Keratinocyte (primary cell): Measurements from ENCODE around the gene SERINC5. TPM values are rescaled to one million over a fixed set of nuclear protein-coding genes. Genes with fewer than 3 reads are reported as not detected.

Experiments used
- DNase-seq: peaks from one replicate; pipeline ENCODE4 v3.0.0-alpha.2; 2011; ENCODE audit warnings: low read depth, missing footprints, low spot score
- FAIRE-seq: peaks from 2 replicates; lab custom pipeline; 2011; peaks lifted over from hg19 to GRCh38; lab: Jason Lieb, UNC
- H2AFZ ChIP-seq: 2 replicates; pipeline ENCODE4 v1.6.0; 2012; ENCODE audit warnings: low read length, control low read depth, inconsistent platforms; ENCODE audit not compliant: control insufficient read depth
- H3K27ac ChIP-seq: 2 replicates; pipeline ENCODE4 v1.5.1; 2011; ENCODE audit warnings: low read length; ENCODE audit not compliant: control insufficient read depth, insufficient read depth
- H3K27me3 ChIP-seq: 3 replicates; pipeline ENCODE4 v1.6.0; 2011; ENCODE audit warnings: low read length; ENCODE audit not compliant: control insufficient read depth, insufficient read depth; ENCODE audit errors: extremely low read depth
- H3K36me3 ChIP-seq, 2 experiments: 2 replicates in 1 of 2; 3 replicates in 1 of 2; pipeline ENCODE4 v1.5.1; 2011; ENCODE audit warnings: low read length in 2 of 2, mild to moderate bottlenecking in 1 of 2; ENCODE audit not compliant: control insufficient read depth in 2 of 2, insufficient read depth in 2 of 2; ENCODE audit errors: extremely low read depth in 1 of 2
- H3K4me1 ChIP-seq: 3 replicates; pipeline ENCODE4 v1.5.1; 2011; ENCODE audit warnings: low read length; ENCODE audit not compliant: control insufficient read depth, insufficient read depth; ENCODE audit errors: extremely low read depth
- H3K4me2 ChIP-seq: 3 replicates; pipeline ENCODE4 v1.6.0; 2011; ENCODE audit warnings: low read depth, low read length; ENCODE audit not compliant: control insufficient read depth, insufficient read depth; ENCODE audit errors: extremely low read depth
- H3K4me3 ChIP-seq, 3 experiments: fragments of 200-600 bp in 1 of 3; sonication (generic) in 1 of 3; 2 replicates in 2 of 3; 3 replicates in 1 of 3; pipeline ENCODE4 v1.5.1; 2011 to 2016; ENCODE audit warnings: low read length in 3 of 3, mild to moderate bottlenecking in 3 of 3, control low read depth in 2 of 3, inconsistent platforms in 1 of 3, low read depth in 1 of 3, mixed read lengths in 1 of 3, mixed run types in 1 of 3, moderate library complexity in 1 of 3; ENCODE audit not compliant: control insufficient read depth in 2 of 3, insufficient read depth in 2 of 3; ENCODE audit errors: extremely low read depth in 1 of 3
- H3K79me2 ChIP-seq: 2 replicates; pipeline ENCODE4 v1.6.0; 2012; ENCODE audit warnings: low read length; ENCODE audit not compliant: control insufficient read depth, insufficient read depth
- H3K9ac ChIP-seq: 3 replicates; pipeline ENCODE4 v1.6.0; 2011; ENCODE audit warnings: low read length; ENCODE audit not compliant: control insufficient read depth, insufficient read depth; ENCODE audit errors: extremely low read depth
- H3K9me1 ChIP-seq: 3 replicates; pipeline ENCODE4 v1.6.0; 2011; ENCODE audit warnings: low read length; ENCODE audit not compliant: control insufficient read depth, insufficient read depth; ENCODE audit errors: extremely low read depth
- H3K9me3 ChIP-seq: 2 replicates; pipeline ENCODE4 v1.5.1; 2012; ENCODE audit warnings: low read depth, low read length; ENCODE audit not compliant: control insufficient read depth
- H4K20me1 ChIP-seq: 3 replicates; pipeline ENCODE4 v1.6.0; 2011; ENCODE audit warnings: low read length; ENCODE audit not compliant: control insufficient read depth, insufficient read depth; ENCODE audit errors: extremely low read depth
- EZH2 ChIP-seq: IDR thresholded peaks from one replicate; pipeline ENCODE4 v1.6.1; 2012; ENCODE audit warnings: inconsistent platforms, mild to moderate bottlenecking, low read length, moderate library complexity
- dilution Hi-C: fragments of 300-500 bp; cut with MboI; formaldehyde crosslinking; loops from one replicate; pipeline ENCODE4 v1.7.0; 2020; ENCODE audit warnings: low sequenced_read_pairs; ENCODE audit not compliant: extremely low pct_ligation_motif_present
- polyA plus RNA-seq, 5 experiments: library from polyadenylated mRNA; depleted of rRNA in 3 of 5; stranded (reverse) in 3 of 5; stranded (forward) in 1 of 5; unstranded in 1 of 5; fragments of >200 nt; gene quantifications; 1 replicate in 1 of 5; 2 replicates in 3 of 5; 3 replicates in 1 of 5; pipeline versions ENCODE4 v1.2.1 to v1.2.3, GENCODE V29; 2011 to 2012; ENCODE audit warnings: missing spikeins in 2 of 5, low read depth in 1 of 5, low replicate concordance in 1 of 5
- TF ChIP-seq, protein P1 (sequence below), 3 experiments: IDR thresholded peaks in 1 of 3; conservative IDR thresholded peaks in 1 of 3; optimal IDR thresholded peaks in 1 of 3; 2 replicates in 2 of 3; 3 replicates in 1 of 3; pipeline versions ENCODE3 to v1.5.1; 2011; ENCODE audit warnings: low read length in 3 of 3, mild to moderate bottlenecking in 3 of 3, moderate library complexity in 2 of 3, control low read depth in 1 of 3, inconsistent platforms in 1 of 3; ENCODE audit not compliant: insufficient read depth in 2 of 3; ENCODE audit errors: extremely low read depth in 1 of 3

SERINC5 gene
- polyA plus RNA-seq, 1 donor (not counting 4 experiments of a cell fraction or from before 2014, with no cell fraction given), result 20.0 TPM

DNA sequence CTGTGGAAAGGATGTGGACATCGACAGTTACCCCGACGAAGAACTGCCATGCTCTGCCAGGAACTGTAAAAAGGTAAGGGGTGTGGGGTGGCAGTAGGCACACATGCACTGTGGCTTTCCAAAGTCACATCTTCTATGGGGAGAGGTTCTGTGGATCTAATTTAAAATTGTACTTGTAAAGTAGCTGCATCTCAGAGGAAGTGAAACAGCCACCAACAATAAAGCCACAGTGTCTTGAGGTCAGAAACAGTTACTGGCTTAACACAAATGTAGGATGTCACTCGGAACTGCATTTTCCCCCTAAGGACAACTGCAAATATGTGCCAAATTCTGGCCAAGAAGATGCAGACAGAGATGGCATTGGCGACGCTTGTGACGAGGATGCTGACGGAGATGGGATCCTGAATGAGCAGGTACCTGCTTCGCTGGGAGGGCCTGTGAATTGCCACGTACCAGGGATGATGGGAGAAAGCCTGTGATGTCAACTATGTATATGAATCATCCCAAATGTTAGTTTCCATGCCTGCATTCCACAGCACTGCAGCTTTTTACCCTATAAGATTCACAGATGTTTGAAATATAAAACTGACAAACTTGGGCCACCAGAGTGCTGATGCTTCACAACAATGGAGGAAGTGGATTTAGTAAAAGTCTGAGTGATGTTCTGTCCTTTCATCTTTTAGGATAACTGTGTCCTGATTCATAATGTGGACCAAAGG is 185.4 kb downstream of the SERINC5 start:
- Histone ChIP-seq H3K27ac (no peak overlapping the region), H3K9me3 (no peaks in the 10 kb centered on the region), H4K20me1 (no peaks in the 10 kb centered on the region), H3K9ac (no peak overlapping the region), H3K4me1 (no peaks in the 10 kb centered on the region), H3K9me1 (no peaks in the 10 kb centered on the region), H3K27me3 (no peaks in the 10 kb centered on the region), H3K4me2 (no peak overlapping the region), H3K4me3 (no peak overlapping the region), H3K79me2 (no peaks in the 10 kb centered on the region), H2AFZ (no peak overlapping the region), H3K36me3 (no peaks in the 10 kb centered on the region)
- FAIRE-seq (no peak), DNase-seq (no peak)
- dilution Hi-C loops, result no loop called here
- TF ChIP-seq, protein P1, sequence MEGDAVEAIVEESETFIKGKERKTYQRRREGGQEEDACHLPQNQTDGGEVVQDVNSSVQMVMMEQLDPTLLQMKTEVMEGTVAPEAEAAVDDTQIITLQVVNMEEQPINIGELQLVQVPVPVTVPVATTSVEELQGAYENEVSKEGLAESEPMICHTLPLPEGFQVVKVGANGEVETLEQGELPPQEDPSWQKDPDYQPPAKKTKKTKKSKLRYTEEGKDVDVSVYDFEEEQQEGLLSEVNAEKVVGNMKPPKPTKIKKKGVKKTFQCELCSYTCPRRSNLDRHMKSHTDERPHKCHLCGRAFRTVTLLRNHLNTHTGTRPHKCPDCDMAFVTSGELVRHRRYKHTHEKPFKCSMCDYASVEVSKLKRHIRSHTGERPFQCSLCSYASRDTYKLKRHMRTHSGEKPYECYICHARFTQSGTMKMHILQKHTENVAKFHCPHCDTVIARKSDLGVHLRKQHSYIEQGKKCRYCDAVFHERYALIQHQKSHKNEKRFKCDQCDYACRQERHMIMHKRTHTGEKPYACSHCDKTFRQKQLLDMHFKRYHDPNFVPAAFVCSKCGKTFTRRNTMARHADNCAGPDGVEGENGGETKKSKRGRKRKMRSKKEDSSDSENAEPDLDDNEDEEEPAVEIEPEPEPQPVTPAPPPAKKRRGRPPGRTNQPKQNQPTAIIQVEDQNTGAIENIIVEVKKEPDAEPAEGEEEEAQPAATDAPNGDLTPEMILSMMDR (optimal IDR thresholded peaks at IDR 0.05 in 1 of 3, IDR thresholded peaks at IDR 0.05 in 1 of 3, conservative IDR thresholded peaks at IDR 0.05 in 1 of 3; ENCODE audit: extremely low read depth in 1 of 3, insufficient read depth in 2 of 3, low read length in 3 of 3), result no peak
- no peak for TF ChIP-seq EZH2

DNA sequence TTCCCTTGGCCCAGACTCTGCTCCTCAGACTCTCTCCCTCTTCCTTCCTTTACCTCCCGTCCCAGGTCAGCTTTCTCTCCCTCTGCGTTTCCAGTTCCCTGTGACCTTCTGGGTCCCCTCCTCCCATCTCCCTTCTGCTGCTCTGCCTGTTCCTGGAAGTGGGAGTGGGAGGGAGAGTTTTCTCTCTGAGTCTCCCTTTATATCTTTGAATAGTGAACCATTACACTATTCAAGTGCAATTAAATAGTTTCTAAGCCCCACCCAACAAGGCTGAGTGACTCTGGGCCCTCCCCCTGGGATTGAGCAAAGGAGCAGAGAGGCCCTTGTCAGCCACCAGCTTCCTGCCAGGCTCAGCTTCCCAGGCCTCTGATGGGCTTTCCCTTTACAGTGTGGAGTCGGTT is 185.9 kb downstream of the SERINC5 start:
- no peak overlapping the region for H3K27ac ChIP-seq
- FAIRE-seq, result no peak

More for the DNA sequence above, 185.9 kb downstream of the SERINC5 start:
- H4K20me1 ChIP-seq, result no peaks in the 10 kb centered on the region
- no peak for DNase-seq
- H3K4me2 ChIP-seq, result no peak overlapping the region
- no peak overlapping the region for H2AFZ ChIP-seq
- no peak for TF ChIP-seq EZH2
- TF ChIP-seq, protein P1 (optimal IDR thresholded peaks at IDR 0.05 in 1 of 3, IDR thresholded peaks at IDR 0.05 in 1 of 3, conservative IDR thresholded peaks at IDR 0.05 in 1 of 3; ENCODE audit: extremely low read depth in 1 of 3, insufficient read depth in 2 of 3, low read length in 3 of 3), result no peak
- no peaks in the 10 kb centered on the region for H3K79me2 ChIP-seq
- H3K4me1 ChIP-seq, result no peaks in the 10 kb centered on the region
- no peaks in the 10 kb centered on the region for H3K9me1 ChIP-seq
- no peaks in the 10 kb centered on the region for H3K36me3 ChIP-seq
- H3K4me3 ChIP-seq, result no peak overlapping the region
- no peaks in the 10 kb centered on the region for H3K9me3 ChIP-seq
- dilution Hi-C loops, result no loop called here
- H3K27me3 ChIP-seq, result no peaks in the 10 kb centered on the region
- no peak overlapping the region for H3K9ac ChIP-seq
